Nephron progenitor cell (in vitro differentiated cells): ENCODE data around the gene LNPEP.
"Not testable (repeated sequence)": the region's sequence is repeated elsewhere in the genome, so short reads cannot be mapped to it uniquely, and the experiment has no call there.

Source experiments
- DNase-seq: peaks from one replicate; pipeline ENCODE4 v3.0.0; 2021
- H3K27ac Mint-ChIP-seq: 2 replicates; pipeline ENCODE4 v1.8.0; 2021; ENCODE audit warnings: mild to moderate bottlenecking, moderate library complexity, mixed read lengths
- H3K27me3 Mint-ChIP-seq: 2 replicates; pipeline ENCODE4 v1.8.0; 2021; ENCODE audit warnings: mild to moderate bottlenecking, low read depth, mixed read lengths; ENCODE audit not compliant: poor library complexity
- H3K36me3 Mint-ChIP-seq: 2 replicates; pipeline ENCODE4 v1.8.0; 2021; ENCODE audit warnings: low read depth, mixed read lengths
- H3K4me1 Mint-ChIP-seq: 2 replicates; pipeline ENCODE4 v1.8.0; 2021; ENCODE audit warnings: mixed read lengths
- H3K4me3 Mint-ChIP-seq: 2 replicates; pipeline ENCODE4 v1.8.0; 2021; ENCODE audit warnings: mild to moderate bottlenecking, moderate library complexity, mixed read lengths
- H3K9me3 Mint-ChIP-seq: 2 replicates; pipeline ENCODE4 v1.8.0; 2021; ENCODE audit warnings: mild to moderate bottlenecking, moderate library complexity, mixed read lengths
- CTCF ChIP-seq: fragments of 200-600 bp; sonication (generic); IDR thresholded peaks from 2 replicates; pipeline ENCODE4 v1.5.0; 2021; ENCODE audit warnings: antibody characterized with exemption

LNPEP gene

DNA sequence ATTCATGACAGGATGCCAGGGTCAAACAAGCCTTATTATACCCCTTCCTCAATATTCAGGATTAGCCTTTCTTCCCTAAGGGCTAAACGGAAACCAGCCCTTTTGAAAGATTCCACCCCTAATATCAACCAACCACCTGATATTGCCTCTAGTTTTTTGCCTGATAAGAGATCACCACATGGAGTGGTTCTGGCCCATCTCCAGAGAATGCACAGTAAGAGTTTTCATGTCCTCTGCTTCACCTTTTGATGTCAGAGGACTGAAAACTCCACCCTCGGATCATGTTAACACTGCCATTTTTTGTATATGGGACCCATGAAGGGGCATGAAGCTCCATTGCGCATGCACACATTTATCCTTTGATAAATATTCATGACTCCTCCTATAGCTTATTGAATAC, 5.8 kb upstream of the LNPEP start:
- H3K27ac Mint-ChIP-seq, result no peak overlapping the region
- no peak for TF ChIP-seq CTCF
- DNase-seq, result no peak
- peaks cover 39% of the 10 kb centered on the region for H3K4me1 Mint-ChIP-seq
- no peaks in the 10 kb centered on the region for H3K9me3 Mint-ChIP-seq
- peaks cover 9% of the 10 kb centered on the region for H3K27me3 Mint-ChIP-seq
- no peaks in the 10 kb centered on the region for H3K36me3 Mint-ChIP-seq
- H3K4me3 Mint-ChIP-seq, result no peak overlapping the region

DNA sequence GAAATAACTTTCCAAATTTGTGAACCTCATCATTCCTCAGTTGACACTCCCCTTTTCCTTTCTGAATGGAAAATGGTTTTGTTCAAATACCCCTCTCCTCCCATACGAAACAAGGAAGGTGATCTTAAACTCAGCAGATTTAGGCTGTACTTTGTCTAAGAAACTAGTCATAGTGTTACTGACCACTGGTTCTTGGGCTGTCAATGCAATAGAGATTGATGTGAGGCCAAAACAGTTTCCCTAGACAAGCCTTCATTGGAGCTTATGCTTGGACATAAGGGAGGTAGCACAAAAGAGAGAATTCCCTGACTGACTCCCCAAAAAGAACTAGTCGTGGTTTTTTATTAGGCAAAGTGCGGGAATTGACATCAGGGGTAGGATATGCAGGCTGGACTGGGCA, 5.3 kb upstream of the LNPEP start:
- no peaks in the 10 kb centered on the region for H3K36me3 Mint-ChIP-seq
- H3K27ac Mint-ChIP-seq, result no peak overlapping the region
- peaks cover 9% of the 10 kb centered on the region for H3K27me3 Mint-ChIP-seq
- H3K4me1 Mint-ChIP-seq, result peaks cover 39% of the 10 kb centered on the region
- no peak for TF ChIP-seq CTCF
- no peak overlapping the region for H3K4me3 Mint-ChIP-seq
- no peak for DNase-seq
- H3K9me3 Mint-ChIP-seq, result no peaks in the 10 kb centered on the region

GRCh38 chr5:96931037-96931436, 4.8 kb upstream of the LNPEP start:
- not testable (repeated sequence) for DNase-seq, H3K36me3 Mint-ChIP-seq, H3K27me3 Mint-ChIP-seq, H3K27ac Mint-ChIP-seq, H3K9me3 Mint-ChIP-seq, H3K4me3 Mint-ChIP-seq
- peaks cover 39% of the 10 kb centered on the region for H3K4me1 Mint-ChIP-seq

DNA sequence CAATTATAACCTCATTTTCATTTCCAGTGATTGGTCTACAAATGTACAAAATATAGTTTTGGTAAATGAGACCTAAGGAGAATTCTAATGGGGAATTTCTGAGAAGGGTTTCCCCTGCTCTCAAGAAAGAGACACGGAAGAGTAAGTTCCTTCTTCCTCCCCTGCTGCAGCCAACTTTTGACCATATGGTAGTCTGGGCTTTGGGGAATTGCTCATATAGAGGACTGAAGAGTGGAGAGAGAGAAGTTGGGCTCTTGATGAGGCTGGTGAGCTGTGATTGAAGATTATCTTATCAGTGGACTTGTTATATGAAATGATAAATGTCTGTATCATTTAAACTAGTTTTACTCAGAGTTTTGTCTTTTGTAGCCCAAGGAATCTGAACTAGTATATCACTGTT, 4.3 kb upstream of the LNPEP start:
- no peak for TF ChIP-seq CTCF
- Mint-ChIP-seq H3K4me3 (no peak overlapping the region), H3K4me1 (peaks cover 40% of the 10 kb centered on the region), H3K9me3 (no peaks in the 10 kb centered on the region), H3K27me3 (peaks cover 9% of the 10 kb centered on the region), H3K36me3 (no peaks in the 10 kb centered on the region), H3K27ac (no peak overlapping the region)
- DNase-seq, result no peak

DNA sequence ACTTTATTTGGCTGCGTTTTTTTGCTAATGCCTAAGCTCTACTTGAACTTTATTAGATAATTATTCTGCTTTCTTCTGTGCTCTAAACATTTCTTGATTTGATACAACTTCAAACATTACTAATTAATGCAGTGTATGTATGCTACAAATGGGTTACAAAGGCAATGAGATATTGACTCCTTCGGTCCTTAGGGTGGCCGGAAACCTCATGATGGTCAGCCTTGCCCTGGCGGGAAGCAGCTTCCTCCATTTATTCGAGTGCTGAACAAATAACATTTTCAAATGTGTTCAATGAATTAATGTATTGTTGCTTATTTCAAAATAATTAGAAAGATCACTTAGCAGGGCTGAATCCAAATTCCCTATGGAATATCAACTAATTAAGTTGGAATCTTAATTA, 3.9 kb upstream of the LNPEP start:
- Mint-ChIP-seq H3K36me3 (no peaks in the 10 kb centered on the region), H3K4me1 (peaks cover 44% of the 10 kb centered on the region), H3K27me3 (peaks cover 9% of the 10 kb centered on the region), H3K4me3 (no peak overlapping the region), H3K9me3 (no peaks in the 10 kb centered on the region), H3K27ac (no peak overlapping the region)
- no peak for DNase-seq
- no peak for TF ChIP-seq CTCF

DNA sequence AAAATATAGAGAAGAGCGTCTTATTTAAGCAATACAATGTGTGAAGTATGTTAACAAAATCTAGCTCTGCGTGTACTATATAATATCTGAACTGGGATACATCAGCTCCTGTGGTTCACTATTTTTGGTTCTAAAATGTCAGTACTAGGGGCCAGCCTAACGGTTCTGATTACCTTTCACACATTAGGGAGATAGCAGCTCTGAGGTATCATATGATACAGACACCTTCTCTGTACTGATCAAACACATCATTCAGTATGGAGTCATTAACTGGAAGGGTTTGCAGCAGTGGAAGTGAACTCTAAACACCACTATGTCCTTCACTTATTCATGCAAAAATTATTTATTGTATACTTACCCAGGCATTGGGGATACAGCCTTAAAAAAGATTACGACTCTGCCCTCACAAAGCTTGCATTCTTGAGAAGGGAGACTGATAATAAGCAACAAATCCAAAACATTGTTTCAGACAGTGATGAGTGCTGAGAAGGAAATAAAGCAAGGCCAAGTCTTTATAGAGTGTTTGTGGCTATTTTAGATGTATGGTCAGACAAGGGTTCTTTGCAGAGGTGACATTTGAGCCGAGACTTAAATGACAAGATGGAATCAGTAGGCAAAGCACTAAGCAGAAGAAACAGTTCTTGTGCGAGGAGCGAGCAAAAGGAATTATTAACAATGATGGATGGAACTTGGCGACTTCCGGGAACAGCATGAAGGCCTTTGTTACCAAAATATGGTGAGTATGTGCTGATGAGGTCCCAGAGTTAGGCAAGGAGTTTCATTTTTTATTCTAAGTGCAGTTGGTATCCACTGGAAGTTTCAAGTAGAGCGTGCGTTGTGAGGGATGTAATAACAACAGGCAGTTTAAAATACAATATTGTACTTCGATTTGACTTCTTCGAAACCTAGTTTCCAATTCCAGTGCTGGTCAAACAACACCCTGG, 1.8 kb upstream of the LNPEP start:
- peaks cover 53% of the 10 kb centered on the region for H3K4me1 Mint-ChIP-seq

More for the DNA sequence above, 1.8 kb upstream of the LNPEP start:
- H3K27ac Mint-ChIP-seq, result peak overlapping the region; percentile 82
- no peak for DNase-seq
- peaks cover 27% of the 10 kb centered on the region for H3K27me3 Mint-ChIP-seq
- no peaks in the 10 kb centered on the region for H3K9me3 Mint-ChIP-seq
- no peaks in the 10 kb centered on the region for H3K36me3 Mint-ChIP-seq
- TF ChIP-seq CTCF, result no peak
- H3K4me3 Mint-ChIP-seq, result peak overlapping the region; percentile 92
